ENCODE results near the gene ARHGEF12.

The ARHGEF12 gene

GRCh38 chr11:120529911-120530310, 193.7 kb downstream of the ARHGEF12 start:
- DNase-seq (ENCODE audit: low read depth in 2 of 3, low spot score in 1 of 3): no peak

GRCh38 chr11:120532082-120532831, 196.0 kb downstream of the ARHGEF12 start:
- no peak for DNase-seq (ENCODE audit: low read depth in 2 of 3, low spot score in 1 of 3)

GRCh38 chr11:120532832-120533196, 196.6 kb downstream of the ARHGEF12 start:
- DNase-seq (ENCODE audit: low read depth in 2 of 3, low spot score in 1 of 3): no peak

- no peak for DNase-seq (ENCODE audit: low read depth in 2 of 3, low spot score in 1 of 3)
Measured at GRCh38 chr11:120536091-120536796, 200.0 kb downstream of the ARHGEF12 start.

GRCh38 chr11:120536797-120537169, 200.6 kb downstream of the ARHGEF12 start:
- no peak for DNase-seq (ENCODE audit: low read depth in 2 of 3, low spot score in 1 of 3)

GRCh38 chr11:120537996-120538395, 201.8 kb downstream of the ARHGEF12 start:
- DNase-seq (ENCODE audit: low read depth in 2 of 3, low spot score in 1 of 3): no peak

GRCh38 chr11:120538707-120539106, 202.5 kb downstream of the ARHGEF12 start:
- DNase-seq (ENCODE audit: low read depth in 2 of 3, low spot score in 1 of 3): no peak

Measured in stimulated activated CD4-positive, alpha-beta T cell treated with anti-CD3 and anti-CD28 coated beads, Interleukin-12 subunit alpha, Interleukin-12 subunit beta, amount 100 ng/mL, for 48 hours (primary cell).